Measurements from ENCODE around the gene FNIP2.
A peak's percentile ranks its signal among the peaks of the same experiment; 100 is the strongest.
"Not testable (repeated sequence)": the region's sequence is repeated elsewhere in the genome, so short reads cannot be mapped to it uniquely, and the experiment has no call there.

The FNIP2 gene

DNA sequence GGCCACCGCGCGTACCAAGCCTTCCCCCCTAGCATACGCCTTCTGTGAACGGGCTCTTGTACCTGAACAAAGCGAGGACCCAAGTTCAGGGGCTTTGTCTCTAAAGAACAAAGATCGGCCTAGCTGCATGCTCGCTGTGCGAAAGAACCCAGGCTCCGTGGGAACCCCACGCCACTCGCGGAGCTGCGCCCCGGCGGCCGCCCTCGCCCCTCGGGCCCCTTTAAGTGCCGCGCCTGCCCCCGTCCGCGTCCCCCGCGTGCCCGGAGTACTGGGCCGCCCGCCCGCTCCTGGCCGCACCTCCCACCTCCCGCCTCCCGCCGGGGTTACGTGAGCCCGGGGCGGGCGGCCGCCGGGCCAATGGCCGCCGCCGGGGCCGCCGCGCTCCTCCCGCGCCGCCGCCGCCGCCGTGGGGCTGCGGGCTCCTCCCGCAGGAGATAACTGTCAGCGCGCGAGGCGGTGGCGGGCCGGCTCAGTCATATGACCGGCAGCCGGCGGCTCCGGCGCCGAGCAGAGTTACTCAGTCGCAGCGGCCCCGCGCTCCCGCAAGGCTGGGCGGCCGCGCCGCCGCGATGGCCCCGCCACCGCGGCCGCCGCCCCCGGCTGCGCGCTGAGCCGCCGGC is at the start of gene FNIP2:
Gene FNIP2, plus strand, starts transcription at position 472 of the 620 bp plus-strand sequence. CDS start 187 bp downstream, outside the sequence.
- peak; percentile 94 for DNase-seq (ENCODE audit: low read depth, low spot score)

GRCh38 chr4:158721680-158722079 is 47.1 kb upstream of the FNIP2 start:
- DNase-seq (ENCODE audit: low read depth, low spot score) = no peak

DNA sequence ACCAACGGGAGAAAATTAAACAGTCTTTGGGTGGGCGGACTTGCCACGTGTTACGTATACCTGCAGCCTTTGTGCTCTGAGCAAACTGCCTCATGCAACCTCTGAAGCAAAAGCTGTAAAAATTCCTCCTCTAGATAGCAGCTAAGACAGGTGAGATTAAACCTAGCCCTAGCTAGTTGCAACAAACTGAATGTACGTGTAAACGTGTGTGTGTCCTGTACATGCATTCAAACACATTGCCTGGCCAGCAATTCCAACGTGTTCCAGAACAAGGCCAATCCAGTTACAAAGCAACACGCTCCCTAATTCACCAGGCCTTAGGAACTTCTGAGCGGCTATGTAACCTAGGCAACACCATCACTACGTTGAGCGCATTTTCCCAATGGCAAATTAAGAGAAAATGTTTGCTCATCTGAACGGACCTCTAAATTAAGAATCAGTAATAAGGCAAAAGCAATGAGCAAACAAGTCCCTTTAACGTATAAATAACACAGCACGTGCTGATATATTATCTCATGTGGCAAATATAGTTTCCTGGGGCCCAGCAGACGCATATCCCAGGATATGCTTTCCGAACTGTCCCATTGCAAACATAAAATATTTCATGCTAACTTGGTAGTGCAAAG is 46.4 kb upstream of the FNIP2 start:
- peak; percentile 63 for DNase-seq (ENCODE audit: low read depth, low spot score)

GRCh38 chr4:158722917-158723793 is 45.7 kb upstream of the FNIP2 start, which contains the start of gene PPID:
Gene PPID (minus strand): TSS chr4:158723396. CDS start chr4:158723288, 108 bp downstream.
- peak; percentile 93 for DNase-seq (ENCODE audit: low read depth, low spot score)

- DNase-seq (ENCODE audit: low read depth, low spot score) = no peak
Measured at GRCh38 chr4:158724637-158725036, 44.2 kb upstream of the FNIP2 start.

GRCh38 chr4:158726633-158727032 is 42.2 kb upstream of the FNIP2 start:
- no peak for DNase-seq (ENCODE audit: low read depth, low spot score)

GRCh38 chr4:158728236-158728635 is 40.6 kb upstream of the FNIP2 start:
- no peak for DNase-seq (ENCODE audit: low read depth, low spot score)

- DNase-seq (ENCODE audit: low read depth, low spot score) = peak; percentile 80
Measured at GRCh38 chr4:158729716-158730559, 38.9 kb upstream of the FNIP2 start.

- no peak for DNase-seq (ENCODE audit: low read depth, low spot score)
Measured at GRCh38 chr4:158738866-158739265, 30.0 kb upstream of the FNIP2 start.

DNA sequence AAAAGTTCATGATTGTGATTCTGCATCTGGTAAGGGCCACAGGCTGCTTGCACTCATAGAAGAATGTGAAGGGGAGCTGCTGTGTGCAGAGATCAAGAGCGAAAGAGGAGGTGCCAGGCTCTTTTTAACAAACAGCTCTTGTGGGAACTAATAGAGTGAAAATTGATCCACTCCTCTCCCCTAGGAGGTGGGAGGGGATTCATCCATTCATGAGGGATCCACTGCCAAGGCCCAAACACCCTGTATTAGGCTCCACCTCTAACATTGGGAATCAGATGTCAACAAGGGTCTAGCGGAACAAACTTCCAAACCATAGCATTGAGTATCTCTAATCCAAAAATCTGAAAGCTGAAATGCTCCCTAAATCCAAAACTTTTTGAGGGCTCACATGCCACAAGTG is 29.2 kb upstream of the FNIP2 start:
- DNase-seq (ENCODE audit: low read depth, low spot score) = no peak

DNA sequence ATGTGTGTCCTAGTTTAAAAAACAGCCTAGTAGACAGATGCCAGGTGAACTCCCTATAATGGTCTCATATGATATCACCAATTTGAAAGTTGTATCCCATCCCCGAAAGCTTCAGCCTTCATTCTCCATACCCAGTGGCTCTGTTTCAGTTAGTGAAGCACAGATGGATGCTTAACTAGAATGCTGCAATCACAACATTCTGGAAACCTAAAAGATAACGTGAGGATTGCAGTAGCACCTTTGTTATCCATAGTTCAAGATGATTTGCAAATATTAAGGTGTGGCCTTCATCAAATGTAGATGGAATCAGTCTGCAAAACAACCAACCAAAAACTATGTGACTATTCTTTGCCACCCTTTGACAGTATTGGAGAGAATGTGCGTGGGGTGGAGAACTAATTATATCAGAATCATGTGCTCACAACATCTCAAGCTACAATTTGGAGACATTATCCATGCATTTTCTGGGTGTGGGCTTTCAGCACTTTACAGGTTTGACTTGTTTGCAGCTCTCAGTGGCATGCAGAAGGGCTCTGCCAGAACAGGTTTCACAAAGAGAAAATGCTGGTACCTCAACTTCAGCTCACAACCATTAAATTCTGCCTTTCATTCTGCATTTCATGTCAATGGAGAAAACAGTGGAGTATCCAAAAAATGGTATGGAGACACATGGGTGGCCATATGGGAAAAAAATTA is 27.4 kb upstream of the FNIP2 start:
- no peak for DNase-seq (ENCODE audit: low read depth, low spot score)

GRCh38 chr4:158746537-158746936 is 22.3 kb upstream of the FNIP2 start:
- not testable (repeated sequence) for DNase-seq (ENCODE audit: low read depth, low spot score)

DNA sequence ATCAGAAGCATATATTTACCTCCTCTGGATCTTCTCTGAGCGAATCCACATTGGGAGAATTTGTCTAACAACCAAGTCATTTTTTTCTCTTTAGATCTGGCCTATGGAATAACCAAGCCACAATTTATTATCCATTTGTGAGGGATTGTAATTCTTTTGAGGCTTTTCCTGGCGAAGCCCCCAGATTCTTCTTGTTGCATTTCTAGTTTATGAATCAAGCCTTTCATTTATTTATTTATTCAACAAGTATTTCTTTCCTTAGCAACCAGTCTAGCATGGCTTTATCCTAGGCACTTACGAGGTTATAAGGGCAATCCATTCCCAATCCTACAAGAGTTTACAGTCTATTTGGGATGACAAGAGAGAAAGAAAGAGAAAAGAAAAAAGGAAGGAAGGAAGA is 18.4 kb upstream of the FNIP2 start:
- peak; percentile 86 for DNase-seq (ENCODE audit: low read depth, low spot score)

GRCh38 chr4:158754385-158755180 is 14.2 kb upstream of the FNIP2 start:
- DNase-seq (ENCODE audit: low read depth, low spot score) = no peak

DNA sequence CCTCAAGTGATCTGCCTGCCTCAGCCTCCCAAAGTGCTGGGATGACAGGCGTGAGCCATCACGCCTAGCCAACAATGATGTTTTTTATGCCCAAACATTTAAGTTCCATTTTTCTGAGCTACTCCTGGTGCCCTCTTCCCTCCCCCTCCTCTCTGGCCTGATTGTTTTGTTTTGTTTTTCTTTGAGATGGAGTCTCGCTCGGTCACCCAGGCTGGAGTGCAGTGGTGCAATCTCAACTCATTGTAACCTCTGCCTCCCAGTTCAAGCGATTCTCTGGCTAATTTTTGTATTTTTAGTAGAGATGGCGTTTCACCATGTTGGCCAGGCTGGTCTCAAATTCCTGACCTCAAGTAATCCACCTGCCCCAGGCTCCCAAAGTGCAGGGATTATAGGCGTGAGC is 13.0 kb upstream of the FNIP2 start:
- DNase-seq (ENCODE audit: low read depth, low spot score) = not testable (repeated sequence)

- no peak for DNase-seq (ENCODE audit: low read depth, low spot score)
Measured at GRCh38 chr4:158756588-158756987, 12.2 kb upstream of the FNIP2 start.

DNA sequence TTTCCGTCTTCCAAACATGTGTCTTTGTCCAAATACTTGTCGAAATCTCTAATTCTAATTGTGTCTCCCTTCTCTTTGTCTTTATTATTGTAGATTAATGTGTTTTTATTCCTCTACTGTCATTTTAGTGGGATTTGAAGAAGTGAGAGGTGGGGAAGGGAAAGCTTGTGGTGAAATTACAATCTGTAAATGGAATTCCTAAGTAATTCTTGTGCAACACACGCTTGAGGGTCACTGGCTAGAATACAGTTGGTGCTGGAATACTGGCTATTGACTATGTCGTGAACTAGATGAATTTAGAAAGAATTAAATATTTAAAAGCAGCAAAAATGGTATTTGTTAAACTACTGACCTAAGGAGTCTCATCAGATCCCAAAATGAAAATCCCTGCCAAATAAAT is 10.7 kb upstream of the FNIP2 start:
- peak; percentile 41 for DNase-seq (ENCODE audit: low read depth, low spot score)

GRCh38 chr4:158758703-158759102 is 10.1 kb upstream of the FNIP2 start:
- DNase-seq (ENCODE audit: low read depth, low spot score) = no peak

- DNase-seq (ENCODE audit: low read depth, low spot score) = not testable (repeated sequence)
Measured at GRCh38 chr4:158759539-158759938, 9.3 kb upstream of the FNIP2 start.

DNA sequence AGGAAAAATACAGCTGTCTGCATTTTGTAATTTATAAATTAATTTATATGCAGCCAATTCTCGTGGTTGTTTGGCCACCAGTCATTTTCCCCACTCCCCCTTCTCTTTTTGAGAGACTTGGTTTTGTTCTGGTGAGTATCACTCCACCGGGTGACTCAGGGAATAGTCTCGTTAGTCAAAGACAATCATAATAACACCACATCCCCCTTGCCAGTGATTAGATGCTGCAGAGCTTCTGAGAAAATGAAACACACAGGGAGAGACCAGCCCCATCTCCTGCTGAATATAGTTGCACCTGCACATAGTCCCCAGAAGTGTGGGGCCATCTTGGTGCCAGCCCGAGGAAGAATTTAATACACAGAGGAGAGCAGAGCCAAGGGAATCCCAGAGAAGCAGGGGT is 8.0 kb upstream of the FNIP2 start:
- peak; percentile 60 for DNase-seq (ENCODE audit: low read depth, low spot score)
